ENCODE data around the gene TTC21B. TPM values are rescaled to one million over a fixed set of nuclear protein-coding genes. Genes with fewer than 3 reads are reported as not detected.

Gene TTC21B
- total and polyA plus RNA-seq, 2 of the 8 experiments (the other 6 are each of a cell fraction or from before 2014, with no cell fraction given): 6.9 to 20.8 TPM

GRCh38 chr2:165843351-165843750, 110.2 kb downstream of the TTC21B start (continued):
- TF ChIP-seq MAFK (IDR thresholded peaks at IDR 0.05; ENCODE audit: low read depth, low read length): no peak
- TF ChIP-seq TCF12 (IDR thresholded peaks at IDR 0.05; ENCODE audit: low read depth, low read length): no peak
- no peak for TF ChIP-seq CBX5 (IDR thresholded peaks at IDR 0.05; ENCODE audit: low read depth, low read length)
- no peak for TF ChIP-seq SP2 (IDR thresholded peaks at IDR 0.05; ENCODE audit: low read length)
- TF ChIP-seq TAF7 (optimal IDR thresholded peaks at IDR 0.05; ENCODE audit: borderline replicate concordance, low read depth, low read length): no peak
- TF ChIP-seq BRCA1 (IDR thresholded peaks at IDR 0.05; ENCODE audit: low read depth, low read length): no peak
- TF ChIP-seq CTBP2 (IDR thresholded peaks at IDR 0.05; ENCODE audit: borderline replicate concordance, insufficient read depth, insufficient read length, low read length): no peak
- TF ChIP-seq EGR1 (IDR thresholded peaks at IDR 0.05; ENCODE audit: borderline replicate concordance, low read depth, low read length): no peak
- no peak for TF ChIP-seq EZH2 (IDR thresholded peaks at IDR 0.05; ENCODE audit: low read depth, low read length, severe bottlenecking)
- TF ChIP-seq TAF1 (IDR thresholded peaks at IDR 0.05; ENCODE audit: low read depth, low read length): no peak
